ENCODE measurements around the gene RBPJ.

DNA sequence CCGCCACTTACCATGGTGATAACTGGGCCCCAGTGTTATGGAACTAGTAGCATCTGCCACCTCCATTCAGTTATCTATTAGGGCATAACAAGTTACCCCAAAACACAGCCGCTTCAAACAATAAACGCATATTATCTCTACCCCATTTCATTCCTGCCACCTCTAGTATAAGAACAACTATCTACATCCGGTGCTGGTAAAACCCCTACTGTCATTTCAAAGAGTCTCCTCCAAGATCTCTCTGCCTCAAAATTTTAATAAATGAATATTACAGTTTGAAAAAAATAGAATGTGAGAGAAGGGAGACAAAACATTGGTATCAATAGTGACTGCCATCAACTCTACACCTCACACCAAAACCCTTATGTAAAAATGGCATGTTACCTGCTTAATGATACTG lies 35.5 kb upstream of the RBPJ start:
- TF ChIP-seq CTCF (IDR thresholded peaks at IDR 0.05) (no peak), EZH2phosphoT487 (IDR thresholded peaks at IDR 0.05) (no peak)
